PC-9 (cell line): Measurements from ENCODE around the gene CLEC18C.
"Not testable (repeated sequence)": the region's sequence is repeated elsewhere in the genome, so short reads cannot be mapped to it uniquely, and the experiment has no call there.

Experiments used
- CTCF ChIP-seq: fragments of 200-600 bp; sonication (generic); conservative IDR thresholded peaks from 2 replicates; pipeline ENCODE4 v1.6.1; 2017; ENCODE audit warnings: mixed run types, antibody characterized with exemption, mild to moderate bottlenecking, moderate library complexity
- EZH2 ChIP-seq: fragments of 200-600 bp; sonication (generic); IDR thresholded peaks from 2 replicates; pipeline ENCODE4 v1.8.0; 2017; ENCODE audit warnings: antibody characterized with exemption, low read depth

GRCh38 chr16:70206382-70206781, 32.8 kb downstream of the CLEC18C start:
- TF ChIP-seq CTCF, EZH2: not testable (repeated sequence)
